ENCODE data around the gene GNA15. TPM values are rescaled to one million over a fixed set of nuclear protein-coding genes. Genes with fewer than 3 reads are reported as not detected.

Gene GNA15
- total RNA-seq, 2 donors from 2014 or later = not detected

DNA sequence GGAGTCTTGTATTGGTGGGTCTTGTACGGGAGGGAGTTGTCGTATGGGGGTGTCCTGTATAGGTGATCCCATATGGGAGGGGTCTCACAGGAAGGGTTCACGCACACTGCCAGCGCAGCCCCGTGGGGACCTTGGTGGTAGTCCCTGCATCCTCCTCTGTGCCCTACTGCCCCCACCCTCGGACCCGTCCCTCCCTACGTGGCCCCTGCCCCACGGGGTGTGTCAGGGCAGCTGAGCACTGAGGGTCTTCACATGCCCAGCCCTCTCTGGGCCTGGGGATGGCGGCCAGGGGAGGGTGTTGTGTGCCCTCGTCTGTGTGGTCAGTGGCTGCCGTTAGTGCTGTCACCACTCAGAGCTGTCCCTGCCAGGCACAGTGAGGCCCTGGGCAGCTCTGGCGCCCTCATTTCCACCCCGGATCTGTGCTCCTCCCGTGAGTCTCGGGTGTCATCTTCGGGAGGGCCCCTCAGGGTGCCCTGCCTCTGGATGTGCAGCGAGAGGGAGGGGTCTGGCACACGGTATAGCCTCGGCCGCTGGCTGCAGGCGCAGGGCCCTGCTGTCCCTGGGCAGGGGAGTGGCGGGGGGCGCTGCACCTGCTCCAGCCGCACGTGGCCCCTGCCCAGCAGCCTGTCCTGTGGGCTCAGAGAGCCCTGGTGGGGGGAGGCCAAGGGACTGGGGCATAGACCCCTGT lies 16.0 kb upstream of the GNA15 start:
- no peak overlapping the region for H3K4me3 Mint-ChIP-seq
- Histone ChIP-seq H3K36me3 (ENCODE audit: control insufficient read depth, insufficient read depth, low read length) (peaks cover 3% of the 10 kb centered on the region), H3K27ac (ENCODE audit: low read depth, low read length) (no peak overlapping the region), H3K9me3 (ENCODE audit: control insufficient read depth, low read length) (no peaks in the 10 kb centered on the region), H3K27me3 (ENCODE audit: control insufficient read depth, insufficient read depth, low read length, poor library complexity, severe bottlenecking) (no peaks in the 10 kb centered on the region), H3K4me1 (ENCODE audit: control insufficient read depth, insufficient read depth, low read length) (no peaks in the 10 kb centered on the region), H3K9ac (ENCODE audit: extremely low read depth, low read length, poor library complexity, severe bottlenecking) (no peak overlapping the region), H3K4me3 (ENCODE audit: low read length) (no peak overlapping the region)
- no peak overlapping the region for H3K27ac Mint-ChIP-seq
- peaks cover 10% of the 10 kb centered on the region for H3K36me3 Mint-ChIP-seq (ENCODE audit: low read depth)
- H3K27me3 Mint-ChIP-seq (ENCODE audit: insufficient read depth) = no peaks in the 10 kb centered on the region
- no peaks in the 10 kb centered on the region for H3K4me1 Mint-ChIP-seq
- 92 to 93% methylated on average over 11 to 26 of the region's 26 CpGs for WGBS, 2 experiments (ENCODE audit: insufficient coverage in 1 of 2, insufficient read length in 1 of 2)
- DNase-seq = no peak
- TF ChIP-seq, protein P1, sequence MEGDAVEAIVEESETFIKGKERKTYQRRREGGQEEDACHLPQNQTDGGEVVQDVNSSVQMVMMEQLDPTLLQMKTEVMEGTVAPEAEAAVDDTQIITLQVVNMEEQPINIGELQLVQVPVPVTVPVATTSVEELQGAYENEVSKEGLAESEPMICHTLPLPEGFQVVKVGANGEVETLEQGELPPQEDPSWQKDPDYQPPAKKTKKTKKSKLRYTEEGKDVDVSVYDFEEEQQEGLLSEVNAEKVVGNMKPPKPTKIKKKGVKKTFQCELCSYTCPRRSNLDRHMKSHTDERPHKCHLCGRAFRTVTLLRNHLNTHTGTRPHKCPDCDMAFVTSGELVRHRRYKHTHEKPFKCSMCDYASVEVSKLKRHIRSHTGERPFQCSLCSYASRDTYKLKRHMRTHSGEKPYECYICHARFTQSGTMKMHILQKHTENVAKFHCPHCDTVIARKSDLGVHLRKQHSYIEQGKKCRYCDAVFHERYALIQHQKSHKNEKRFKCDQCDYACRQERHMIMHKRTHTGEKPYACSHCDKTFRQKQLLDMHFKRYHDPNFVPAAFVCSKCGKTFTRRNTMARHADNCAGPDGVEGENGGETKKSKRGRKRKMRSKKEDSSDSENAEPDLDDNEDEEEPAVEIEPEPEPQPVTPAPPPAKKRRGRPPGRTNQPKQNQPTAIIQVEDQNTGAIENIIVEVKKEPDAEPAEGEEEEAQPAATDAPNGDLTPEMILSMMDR (conservative IDR thresholded peaks at IDR 0.05) = no peak
- H3K9me3 Mint-ChIP-seq = no peaks in the 10 kb centered on the region

DNA sequence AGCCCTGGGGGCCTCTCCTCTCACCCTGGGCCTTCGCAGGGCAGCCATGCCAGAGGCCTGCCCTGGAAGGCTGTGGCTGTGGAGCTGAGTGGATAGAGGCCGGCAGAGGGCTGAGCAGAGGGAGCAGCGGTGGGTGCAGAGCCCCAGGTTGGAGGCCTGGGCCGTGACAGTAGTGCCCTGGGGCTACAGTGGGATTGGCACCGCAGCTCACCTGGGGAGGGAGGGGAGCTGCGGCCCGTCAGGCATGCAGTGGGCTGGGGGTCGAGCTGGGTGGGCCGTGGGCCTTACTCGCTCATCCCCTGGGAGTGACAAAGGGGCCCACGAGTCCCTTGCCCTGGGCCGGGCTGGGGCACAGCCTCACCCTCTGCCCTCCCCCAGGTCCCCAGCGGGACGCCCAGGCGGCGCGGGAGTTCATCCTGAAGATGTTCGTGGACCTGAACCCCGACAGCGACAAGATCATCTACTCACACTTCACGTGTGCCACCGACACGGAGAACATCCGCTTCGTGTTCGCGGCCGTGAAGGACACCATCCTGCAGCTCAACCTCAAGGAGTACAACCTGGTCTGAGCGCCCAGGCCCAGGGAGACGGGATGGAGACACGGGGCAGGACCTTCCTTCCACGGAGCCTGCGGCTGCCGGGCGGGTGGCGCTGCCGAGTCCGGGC lies 15.1 kb upstream of the GNA15 start:
- Mint-ChIP-seq H3K9me3 (no peaks in the 10 kb centered on the region), H3K27ac (no peak overlapping the region), H3K4me1 (no peaks in the 10 kb centered on the region), H3K4me3 (no peak overlapping the region), H3K27me3 (ENCODE audit: insufficient read depth) (no peaks in the 10 kb centered on the region), H3K36me3 (ENCODE audit: low read depth) (peaks cover 10% of the 10 kb centered on the region)
- Histone ChIP-seq H3K9me3 (ENCODE audit: control insufficient read depth, low read length) (no peaks in the 10 kb centered on the region), H3K4me3 (ENCODE audit: low read length) (no peak overlapping the region), H3K27me3 (ENCODE audit: control insufficient read depth, insufficient read depth, low read length, poor library complexity, severe bottlenecking) (no peaks in the 10 kb centered on the region), H3K4me1 (ENCODE audit: control insufficient read depth, insufficient read depth, low read length) (no peaks in the 10 kb centered on the region), H3K27ac (ENCODE audit: low read depth, low read length) (no peak overlapping the region), H3K36me3 (ENCODE audit: control insufficient read depth, insufficient read depth, low read length) (no peaks in the 10 kb centered on the region), H3K9ac (ENCODE audit: extremely low read depth, low read length, poor library complexity, severe bottlenecking) (no peak overlapping the region)
- TF ChIP-seq, protein P1 (conservative IDR thresholded peaks at IDR 0.05) = no peak
- 96 to 97% methylated on average over 17 to 36 of the region's 38 CpGs for WGBS, 2 experiments (ENCODE audit: insufficient coverage in 1 of 2, insufficient read length in 1 of 2)
- no peak for DNase-seq

DNA sequence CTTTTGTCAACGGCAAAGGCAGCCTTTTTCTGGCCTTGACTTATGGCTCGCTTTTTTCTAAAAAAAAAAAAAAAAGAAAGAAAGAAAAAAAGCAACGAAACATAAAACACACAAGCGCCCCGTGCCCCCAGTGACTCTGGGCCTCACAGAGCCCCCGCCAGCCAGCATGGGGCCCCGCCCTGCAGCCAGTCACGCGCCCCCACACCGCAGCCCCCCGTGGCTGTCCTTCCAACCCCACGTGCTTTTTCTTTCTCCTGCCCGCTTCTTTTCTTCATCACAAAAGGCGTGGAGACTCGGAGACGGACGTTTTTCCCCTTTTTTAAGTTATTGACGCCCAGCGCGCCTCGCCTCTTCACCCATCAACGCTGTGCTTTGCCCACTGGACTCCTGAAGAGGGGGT lies 14.4 kb upstream of the GNA15 start:
- Mint-ChIP-seq H3K9me3 (no peaks in the 10 kb centered on the region), H3K4me3 (no peak overlapping the region), H3K27me3 (ENCODE audit: insufficient read depth) (no peaks in the 10 kb centered on the region), H3K36me3 (ENCODE audit: low read depth) (peaks cover 10% of the 10 kb centered on the region), H3K27ac (no peak overlapping the region), H3K4me1 (no peaks in the 10 kb centered on the region)
- WGBS, 2 experiments (ENCODE audit: insufficient coverage in 1 of 2, insufficient read length in 1 of 2) = 85 to 95% methylated on average over 16 to 22 of the region's 22 CpGs
- H3K9ac ChIP-seq (ENCODE audit: extremely low read depth, low read length, poor library complexity, severe bottlenecking) = no peak overlapping the region
- no peak overlapping the region for H3K4me3 ChIP-seq (ENCODE audit: low read length)
- no peaks in the 10 kb centered on the region for H3K4me1 ChIP-seq (ENCODE audit: control insufficient read depth, insufficient read depth, low read length)
- no peaks in the 10 kb centered on the region for H3K27me3 ChIP-seq (ENCODE audit: control insufficient read depth, insufficient read depth, low read length, poor library complexity, severe bottlenecking)
- no peaks in the 10 kb centered on the region for H3K9me3 ChIP-seq (ENCODE audit: control insufficient read depth, low read length)
- H3K36me3 ChIP-seq (ENCODE audit: control insufficient read depth, insufficient read depth, low read length) = no peaks in the 10 kb centered on the region
- TF ChIP-seq, protein P1 (conservative IDR thresholded peaks at IDR 0.05) = no peak
- DNase-seq = no peak
- H3K27ac ChIP-seq (ENCODE audit: low read depth, low read length) = no peak overlapping the region
